SK-N-SH treated with all-trans-retinoic acid at 6 μM for 48 hours (cell line): ENCODE measurements around the gene AMD1.

ENCODE experiments used
- CSRNP3 ChIP-seq: fragments of 250-450 bp; sonication (Bioruptor Pico); IDR thresholded peaks from 2 replicates; pipeline ENCODE4 v1.5.1; 2021; ENCODE audit warnings: mild to moderate bottlenecking, moderate library complexity
- ESRRG ChIP-seq: fragments of 250-450 bp; sonication (Bioruptor Pico); IDR thresholded peaks from 2 replicates; pipeline ENCODE4 v1.6.1; 2021; ENCODE audit warnings: mild to moderate bottlenecking
- PATZ1 ChIP-seq: fragments of 250-450 bp; sonication (Bioruptor Pico); IDR thresholded peaks from 2 replicates; pipeline ENCODE4 v1.8.0; 2020; ENCODE audit warnings: mild to moderate bottlenecking, moderate library complexity, borderline replicate concordance
- RARB ChIP-seq: fragments of 250-450 bp; sonication (Bioruptor Pico); IDR thresholded peaks from 2 replicates; pipeline ENCODE4 v1.8.0; 2021; ENCODE audit warnings: mild to moderate bottlenecking, moderate library complexity
- TOX ChIP-seq: fragments of 250-450 bp; sonication (Bioruptor Pico); IDR thresholded peaks from 2 replicates; pipeline ENCODE4 v1.8.0; 2021; ENCODE audit warnings: mild to moderate bottlenecking, moderate library complexity, borderline replicate concordance
- TSHZ2 ChIP-seq: fragments of 250-450 bp; sonication (Bioruptor Pico); IDR thresholded peaks from 2 replicates; pipeline ENCODE4 v1.5.0; 2020; ENCODE audit warnings: mild to moderate bottlenecking, moderate library complexity
- ZFP3 ChIP-seq: fragments of 250-450 bp; sonication (Bioruptor Pico); IDR thresholded peaks from 2 replicates; pipeline ENCODE4 v1.5.0; 2020; ENCODE audit warnings: mild to moderate bottlenecking, moderate library complexity
- TF ChIP-seq, protein P1 (sequence below): fragments of 250-450 bp; sonication (Bioruptor Pico); IDR thresholded peaks from 2 replicates; pipeline ENCODE4 v1.8.0; 2021; ENCODE audit warnings: low read depth, mild to moderate bottlenecking, moderate library complexity, borderline replicate concordance

DNA sequence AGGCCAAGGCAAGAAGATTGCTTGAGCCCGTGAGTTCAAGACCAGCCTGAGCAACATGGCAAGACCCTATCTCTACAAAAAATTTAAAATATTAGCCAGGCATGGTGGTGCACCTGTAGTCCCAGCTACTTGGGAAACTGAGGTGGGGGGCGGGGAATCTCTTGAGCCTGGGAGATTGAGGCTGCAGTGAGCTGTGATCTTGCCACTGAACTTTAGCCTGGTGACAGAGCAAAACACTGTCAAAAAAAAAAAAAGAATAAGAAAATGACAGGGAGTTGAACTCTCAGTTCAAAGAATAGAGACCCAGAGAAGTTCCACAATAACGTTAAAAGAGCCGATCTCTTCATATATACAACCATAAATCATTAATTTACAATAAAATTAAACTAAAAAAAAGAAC lies 24.8 kb upstream of the AMD1 start:
- no peak for TF ChIP-seq ESRRG (CRISPR knock-in tag)
- TF ChIP-seq PATZ1 = no peak
- no peak for TF ChIP-seq TOX
- no peak for TF ChIP-seq TSHZ2 (CRISPR knock-in tag)
- TF ChIP-seq, protein P1, sequence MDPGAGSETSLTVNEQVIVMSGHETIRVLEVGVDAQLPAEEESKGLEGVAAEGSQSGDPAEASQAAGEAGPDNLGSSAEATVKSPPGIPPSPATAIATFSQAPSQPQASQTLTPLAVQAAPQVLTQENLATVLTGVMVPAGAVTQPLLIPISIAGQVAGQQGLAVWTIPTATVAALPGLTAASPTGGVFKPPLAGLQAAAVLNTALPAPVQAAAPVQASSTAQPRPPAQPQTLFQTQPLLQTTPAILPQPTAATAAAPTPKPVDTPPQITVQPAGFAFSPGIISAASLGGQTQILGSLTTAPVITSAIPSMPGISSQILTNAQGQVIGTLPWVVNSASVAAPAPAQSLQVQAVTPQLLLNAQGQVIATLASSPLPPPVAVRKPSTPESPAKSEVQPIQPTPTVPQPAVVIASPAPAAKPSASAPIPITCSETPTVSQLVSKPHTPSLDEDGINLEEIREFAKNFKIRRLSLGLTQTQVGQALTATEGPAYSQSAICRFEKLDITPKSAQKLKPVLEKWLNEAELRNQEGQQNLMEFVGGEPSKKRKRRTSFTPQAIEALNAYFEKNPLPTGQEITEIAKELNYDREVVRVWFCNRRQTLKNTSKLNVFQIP (CRISPR knock-in tag) = no peak
- TF ChIP-seq ZFP3 (CRISPR knock-in tag) = no peak
- no peak for TF ChIP-seq CSRNP3 (CRISPR knock-in tag)
- no peak for TF ChIP-seq RARB
